Measurements from ENCODE around the gene LRRC27.
A peak's percentile ranks its signal among the peaks of the same experiment; 100 is the strongest.
"Not testable (repeated sequence)": the region's sequence is repeated elsewhere in the genome, so short reads cannot be mapped to it uniquely, and the experiment has no call there.

LRRC27 gene

DNA sequence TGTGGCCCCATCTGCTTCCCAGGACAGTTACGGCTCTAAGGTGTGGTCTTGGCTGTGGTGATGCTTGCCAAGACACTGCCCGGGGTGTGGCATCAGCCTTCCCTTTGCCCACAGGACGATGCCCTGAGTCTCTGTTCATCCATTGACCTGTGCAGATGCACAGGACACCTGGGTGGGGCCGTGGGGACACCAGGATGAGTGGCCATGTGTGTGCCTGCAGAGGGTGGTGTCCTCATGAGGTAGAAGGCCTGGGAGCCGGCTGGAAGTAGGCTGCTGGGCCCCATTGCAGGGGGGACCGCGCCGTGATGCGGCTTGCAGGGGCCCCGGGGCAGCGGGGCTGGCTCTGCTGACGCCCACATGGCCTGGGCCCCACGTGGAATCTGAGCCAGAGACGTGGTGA, 42.6 kb downstream of the LRRC27 start:
- DNase-seq (ENCODE audit: low spot score): no peak

DNA sequence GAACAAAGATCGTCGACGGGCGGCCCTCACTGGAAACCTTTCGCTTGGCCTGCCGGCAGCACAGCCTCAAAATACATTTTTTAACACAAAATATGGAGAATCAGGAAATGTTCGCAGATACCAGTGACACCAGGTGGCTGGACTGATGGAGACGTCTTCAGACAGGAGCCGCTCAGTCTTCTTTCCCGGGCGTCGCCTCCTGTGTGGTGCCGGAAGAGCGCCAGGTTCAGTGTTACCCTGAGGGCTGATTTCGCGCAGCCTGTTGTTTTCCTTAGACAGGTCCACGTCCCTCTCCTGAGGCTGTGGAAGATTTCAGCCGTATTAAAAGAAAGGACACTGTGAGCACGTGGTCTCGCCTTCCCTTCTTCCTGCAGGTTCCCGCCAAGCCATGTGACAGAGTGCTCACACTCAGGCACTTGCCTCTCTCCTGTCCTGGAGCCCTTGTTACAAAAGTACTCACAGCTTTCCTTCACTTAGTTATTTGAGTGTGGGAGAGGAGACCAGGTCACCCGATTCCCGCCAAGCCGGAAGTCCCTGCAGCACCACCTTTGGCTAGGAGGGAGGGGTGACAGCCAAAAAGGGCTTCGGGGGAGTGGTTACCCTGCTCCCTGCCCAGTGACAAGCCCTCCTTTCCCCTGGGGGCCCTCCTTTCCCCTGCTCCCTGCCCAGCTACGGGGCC, 43.3 kb downstream of the LRRC27 start:
- DNase-seq (ENCODE audit: low spot score): peak; percentile 60

GRCh38 chr10:132375795-132376297, 43.9 kb downstream of the LRRC27 start:
- no peak for DNase-seq (ENCODE audit: low spot score)

DNA sequence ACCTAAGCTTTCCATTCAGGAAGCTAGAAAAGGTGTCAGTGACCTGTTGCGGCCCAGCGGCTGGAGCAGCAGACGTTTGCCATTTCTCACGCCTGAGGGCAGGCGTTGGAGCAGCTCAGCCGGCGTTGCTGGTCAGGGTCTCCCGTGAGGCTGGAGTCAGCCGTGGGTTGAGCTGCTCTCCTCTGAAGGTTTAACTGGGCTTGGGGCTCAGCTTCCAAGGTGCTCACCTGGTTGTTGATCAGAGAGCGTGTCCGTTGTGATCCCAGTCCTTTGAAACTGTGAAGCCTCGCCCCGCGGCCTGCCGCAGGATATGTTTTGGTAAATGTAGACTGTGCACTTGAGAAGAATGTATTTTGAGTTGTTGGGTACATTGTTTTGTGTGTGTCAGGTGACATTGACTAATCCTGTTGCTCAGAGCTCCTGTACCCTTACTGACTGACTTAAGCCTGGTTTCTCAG, 44.4 kb downstream of the LRRC27 start:
- DNase-seq (ENCODE audit: low spot score): no peak

DNA sequence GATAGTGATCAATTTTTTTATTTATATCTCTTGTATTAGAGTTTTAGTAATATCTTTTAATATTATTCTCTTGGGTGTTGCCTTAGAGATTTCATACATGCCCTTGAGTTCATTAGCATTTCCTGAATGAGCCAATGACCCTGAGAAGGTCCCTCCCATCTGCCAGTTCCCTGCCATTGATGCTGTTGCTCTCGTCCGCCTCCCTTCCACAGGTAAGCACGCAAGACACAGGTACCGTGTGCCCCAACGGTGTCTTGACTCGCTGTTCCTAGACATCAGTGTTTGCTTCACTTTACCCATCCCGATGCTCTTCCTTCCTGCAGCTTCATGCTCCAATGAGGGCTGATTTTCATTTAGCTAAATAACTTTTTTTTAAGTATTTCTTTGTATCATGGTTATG, 45.3 kb downstream of the LRRC27 start:
- DNase-seq (ENCODE audit: low spot score): no peak

- not testable (repeated sequence) for DNase-seq (ENCODE audit: low spot score)
Measured at GRCh38 chr10:132379026-132379425, 47.0 kb downstream of the LRRC27 start.

- not testable (repeated sequence) for DNase-seq (ENCODE audit: low spot score)
Measured at GRCh38 chr10:132380986-132381385, 49.0 kb downstream of the LRRC27 start.

DNA sequence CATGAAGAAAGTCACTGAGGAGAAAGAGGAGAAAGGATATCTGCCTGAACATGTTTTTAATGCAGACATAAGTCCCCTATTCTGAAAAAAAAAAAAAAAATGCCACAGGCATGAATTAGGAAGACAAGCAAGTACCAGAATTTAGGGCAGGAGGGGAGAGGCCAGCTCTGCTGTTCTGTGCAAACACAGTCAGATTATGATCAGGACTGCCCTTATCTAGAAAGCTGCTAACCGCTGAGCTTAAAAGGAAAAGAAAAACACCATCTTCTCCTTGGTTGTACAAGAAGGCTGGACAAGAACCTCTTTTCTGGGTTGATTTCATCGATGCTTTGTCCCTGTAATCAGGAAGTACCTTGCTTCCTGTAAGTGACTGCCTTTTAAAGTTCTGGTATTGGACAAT, 49.7 kb downstream of the LRRC27 start:
- DNase-seq (ENCODE audit: low spot score): no peak

GRCh38 chr10:132382231-132382922, 50.4 kb downstream of the LRRC27 start:
- DNase-seq (ENCODE audit: low spot score): no peak

- DNase-seq (ENCODE audit: low spot score): no peak
Measured at GRCh38 chr10:132383101-132383500, 51.1 kb downstream of the LRRC27 start.

DNA sequence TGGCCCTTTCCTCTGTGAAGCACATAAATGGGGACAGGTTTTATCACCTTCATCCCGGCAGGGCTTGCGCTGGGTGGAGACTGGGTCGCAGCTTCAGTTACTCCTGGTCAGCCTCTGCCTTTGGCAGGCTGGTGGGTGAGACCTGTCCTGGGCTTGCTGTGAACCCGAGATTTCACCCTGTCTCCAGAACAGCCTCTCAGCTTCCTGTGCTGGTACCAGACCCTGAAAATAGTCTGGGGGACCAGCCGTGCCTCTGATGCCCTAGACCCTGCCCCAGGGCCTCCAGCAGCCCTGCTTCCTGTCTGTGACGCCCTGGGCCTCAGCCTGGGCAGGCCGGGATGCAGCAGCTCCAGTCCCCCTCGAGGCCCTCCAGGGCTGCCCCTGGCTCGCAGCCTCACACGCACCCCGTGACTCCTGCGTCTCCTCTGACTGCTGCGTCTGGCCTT, 51.8 kb downstream of the LRRC27 start:
- DNase-seq (ENCODE audit: low spot score): no peak

- DNase-seq (ENCODE audit: low spot score): no peak
Measured at GRCh38 chr10:132384618-132385388, 52.8 kb downstream of the LRRC27 start.

DNA sequence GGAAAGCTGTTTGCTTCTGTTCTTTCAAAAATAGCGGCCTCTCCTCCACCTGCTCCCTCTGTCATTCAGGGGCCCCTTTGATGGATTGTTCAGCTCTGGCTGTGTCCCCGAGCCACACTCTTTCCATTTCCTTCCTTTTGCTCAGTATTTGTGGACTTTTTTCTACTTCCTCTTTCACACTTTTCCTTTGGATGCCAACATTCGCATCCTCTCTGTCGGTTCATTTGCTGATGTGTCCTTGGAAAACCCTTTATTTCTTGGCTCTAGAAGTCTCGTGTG, 53.3 kb downstream of the LRRC27 start:
- no peak for DNase-seq (ENCODE audit: low spot score)

DNA sequence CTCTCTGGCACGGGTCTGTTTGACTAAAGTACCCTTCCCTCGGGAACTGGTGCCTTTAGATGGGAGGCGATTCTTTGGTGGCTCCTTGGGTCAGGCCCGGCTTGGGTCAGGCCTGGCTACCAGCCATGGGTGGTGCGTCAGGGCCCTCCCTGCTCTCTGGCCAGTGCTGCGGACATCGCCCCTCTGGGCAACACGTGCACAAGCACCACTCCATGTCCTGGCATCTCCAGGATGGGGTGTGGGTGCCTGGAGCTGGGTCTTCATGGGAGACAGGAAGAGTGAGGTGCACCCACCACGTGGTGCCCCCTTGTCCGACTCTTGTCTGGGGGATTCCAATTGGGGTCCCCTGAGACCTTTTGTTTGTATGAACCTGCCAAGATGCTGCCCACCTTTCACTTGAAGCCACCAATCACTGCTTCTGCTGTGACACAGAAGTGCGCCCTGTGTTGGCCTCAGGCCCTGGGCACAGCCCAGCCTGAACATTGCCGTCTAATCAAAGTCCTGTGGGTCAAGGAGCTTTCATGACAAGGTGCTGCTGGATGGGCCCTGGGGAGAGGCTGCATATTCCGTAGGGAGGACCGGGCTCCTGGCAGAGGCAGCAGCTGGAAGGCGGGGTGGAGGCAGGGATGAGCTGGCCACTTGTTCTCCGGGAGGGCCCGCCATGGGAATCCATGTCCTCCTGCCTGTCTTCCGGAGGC, 53.9 kb downstream of the LRRC27 start:
- DNase-seq (ENCODE audit: low spot score): no peak

GRCh38 chr10:132386419-132386831, 54.4 kb downstream of the LRRC27 start:
- no peak for DNase-seq (ENCODE audit: low spot score)

GRCh38 chr10:132386896-132387295, 54.9 kb downstream of the LRRC27 start:
- DNase-seq (ENCODE audit: low spot score): not testable (repeated sequence)

GRCh38 chr10:132387764-132388210, 55.8 kb downstream of the LRRC27 start:
- peak; percentile 99 for DNase-seq (ENCODE audit: low spot score)

GRCh38 chr10:132388891-132389432, 57.0 kb downstream of the LRRC27 start:
- peak; percentile 83 for DNase-seq (ENCODE audit: low spot score)

GRCh38 chr10:132389433-132390169, 57.6 kb downstream of the LRRC27 start:
- peak; percentile 49 for DNase-seq (ENCODE audit: low spot score)

DNA sequence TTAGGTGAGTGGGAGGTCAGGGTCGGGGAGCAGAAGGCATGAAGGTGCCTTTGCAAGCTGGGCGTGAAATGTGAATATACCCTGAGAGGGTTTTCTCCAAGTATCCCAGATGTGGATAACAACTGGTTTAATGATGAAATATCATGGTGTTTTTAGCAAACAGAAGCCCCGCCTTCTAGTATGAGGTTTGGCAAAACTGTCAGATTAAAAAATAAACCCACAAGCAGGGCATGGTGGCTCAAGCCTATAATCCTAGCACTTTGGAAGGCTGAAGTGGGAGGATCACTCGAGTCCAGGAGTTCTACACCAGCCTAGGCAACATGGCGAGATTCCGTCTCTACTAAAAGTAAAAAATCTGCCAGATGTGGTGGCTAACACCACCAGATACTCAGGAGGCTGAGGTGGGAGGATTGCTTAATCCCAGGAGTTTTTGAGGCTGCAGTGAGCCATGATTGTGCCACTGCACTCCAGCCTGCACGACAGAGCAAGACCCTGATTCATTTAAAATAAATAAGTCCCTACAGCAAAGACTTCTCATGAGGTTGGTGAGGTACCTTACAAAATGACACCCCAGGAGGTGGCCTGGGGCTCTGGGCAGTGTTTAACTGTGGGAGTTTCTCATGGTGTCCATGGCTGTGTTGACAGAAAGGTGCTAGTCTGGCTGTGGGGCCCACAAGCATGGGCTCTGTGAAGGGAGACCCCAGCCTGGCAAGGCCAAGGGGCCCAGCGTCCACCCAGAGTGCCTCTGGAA, 58.4 kb downstream of the LRRC27 start:
- no peak for DNase-seq (ENCODE audit: low spot score)

Measured in iPS-NIHi11 (cell line).